ENCODE results near the gene SPTSSA.

SPTSSA gene

GRCh38 chr14:34425095-34425851, 36.8 kb downstream of the SPTSSA start:
- no peaks in the 10 kb centered on the region for H4K20me1 ChIP-seq (ENCODE audit: insufficient read depth, low read length)
- no peaks in the 10 kb centered on the region for H3K9me2 ChIP-seq (replicated peaks; ENCODE audit: insufficient read depth, low read length)
- no peak overlapping the region for H3K4me3 ChIP-seq (ENCODE audit: low read length)
- no peaks in the 10 kb centered on the region for H3K36me3 ChIP-seq (replicated peaks; ENCODE audit: insufficient read depth, low read length)
- no peak overlapping the region for H2AFZ ChIP-seq (ENCODE audit: low read length)
- no peaks in the 10 kb centered on the region for H3K4me1 ChIP-seq (ENCODE audit: low read length)
- H3K27ac ChIP-seq (ENCODE audit: low read length): no peak overlapping the region
- no peaks in the 10 kb centered on the region for H3K27me3 ChIP-seq (replicated peaks; ENCODE audit: insufficient read depth, low read length)
- H3K4me2 ChIP-seq (ENCODE audit: low read depth, low read length): no peak overlapping the region
- no peak for DNase-seq
- no peaks in the 10 kb centered on the region for H3K9me3 ChIP-seq (replicated peaks; ENCODE audit: insufficient read depth, low read length)
- H3F3A ChIP-seq (ENCODE audit: insufficient read depth, low read length): no peaks in the 10 kb centered on the region
- H3K79me2 ChIP-seq (ENCODE audit: low read length): no peaks in the 10 kb centered on the region
- H3K9ac ChIP-seq (ENCODE audit: low read length): no peak overlapping the region
- TF ChIP-seq EZH2phosphoT487 (IDR thresholded peaks at IDR 0.05; ENCODE audit: low read length) (no peak), EZH2 (optimal IDR thresholded peaks at IDR 0.05; ENCODE audit: low read depth, low read length) (no peak)
- TF ChIP-seq, protein P1, sequence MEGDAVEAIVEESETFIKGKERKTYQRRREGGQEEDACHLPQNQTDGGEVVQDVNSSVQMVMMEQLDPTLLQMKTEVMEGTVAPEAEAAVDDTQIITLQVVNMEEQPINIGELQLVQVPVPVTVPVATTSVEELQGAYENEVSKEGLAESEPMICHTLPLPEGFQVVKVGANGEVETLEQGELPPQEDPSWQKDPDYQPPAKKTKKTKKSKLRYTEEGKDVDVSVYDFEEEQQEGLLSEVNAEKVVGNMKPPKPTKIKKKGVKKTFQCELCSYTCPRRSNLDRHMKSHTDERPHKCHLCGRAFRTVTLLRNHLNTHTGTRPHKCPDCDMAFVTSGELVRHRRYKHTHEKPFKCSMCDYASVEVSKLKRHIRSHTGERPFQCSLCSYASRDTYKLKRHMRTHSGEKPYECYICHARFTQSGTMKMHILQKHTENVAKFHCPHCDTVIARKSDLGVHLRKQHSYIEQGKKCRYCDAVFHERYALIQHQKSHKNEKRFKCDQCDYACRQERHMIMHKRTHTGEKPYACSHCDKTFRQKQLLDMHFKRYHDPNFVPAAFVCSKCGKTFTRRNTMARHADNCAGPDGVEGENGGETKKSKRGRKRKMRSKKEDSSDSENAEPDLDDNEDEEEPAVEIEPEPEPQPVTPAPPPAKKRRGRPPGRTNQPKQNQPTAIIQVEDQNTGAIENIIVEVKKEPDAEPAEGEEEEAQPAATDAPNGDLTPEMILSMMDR (IDR thresholded peaks at IDR 0.05; ENCODE audit: low read length): no peak

DNA sequence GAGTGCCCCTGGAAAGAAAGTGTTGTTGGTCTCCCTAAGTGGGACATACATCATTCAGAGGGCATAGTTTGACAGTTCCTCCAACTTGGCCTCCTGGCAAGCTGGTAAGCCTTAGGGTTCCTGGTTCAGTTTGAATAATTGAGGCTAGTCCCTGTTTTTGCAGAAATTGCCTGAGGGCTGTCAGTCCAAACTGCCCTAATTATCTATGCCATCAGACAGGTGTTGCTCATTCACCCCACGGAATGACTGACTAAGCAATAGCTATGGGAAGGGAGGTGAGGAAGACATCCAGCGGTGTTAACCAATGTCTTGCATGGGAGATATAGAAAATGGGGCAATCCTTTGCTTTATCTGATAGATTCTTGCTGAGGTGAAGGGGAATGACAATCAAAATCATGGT, 37.6 kb downstream of the SPTSSA start:
- Histone ChIP-seq H3K27ac (ENCODE audit: low read length) (no peak overlapping the region), H3K9me3 (replicated peaks; ENCODE audit: insufficient read depth, low read length) (no peaks in the 10 kb centered on the region), H3K4me2 (ENCODE audit: low read depth, low read length) (no peak overlapping the region), H3K9ac (ENCODE audit: low read length) (no peak overlapping the region), H3K27me3 (replicated peaks; ENCODE audit: insufficient read depth, low read length) (no peaks in the 10 kb centered on the region), H3K4me3 (ENCODE audit: low read length) (no peak overlapping the region), H3F3A (ENCODE audit: insufficient read depth, low read length) (no peaks in the 10 kb centered on the region), H3K36me3 (replicated peaks; ENCODE audit: insufficient read depth, low read length) (no peaks in the 10 kb centered on the region), H3K9me2 (replicated peaks; ENCODE audit: insufficient read depth, low read length) (no peaks in the 10 kb centered on the region), H2AFZ (ENCODE audit: low read length) (no peak overlapping the region), H3K79me2 (ENCODE audit: low read length) (no peaks in the 10 kb centered on the region), H4K20me1 (ENCODE audit: insufficient read depth, low read length) (no peaks in the 10 kb centered on the region), H3K4me1 (ENCODE audit: low read length) (no peaks in the 10 kb centered on the region)
- DNase-seq: no peak
- TF ChIP-seq EZH2 (optimal IDR thresholded peaks at IDR 0.05; ENCODE audit: low read depth, low read length) (no peak), EZH2phosphoT487 (IDR thresholded peaks at IDR 0.05; ENCODE audit: low read length) (no peak)
- TF ChIP-seq, protein P1 (IDR thresholded peaks at IDR 0.05; ENCODE audit: low read length): no peak

- H3K9ac ChIP-seq (ENCODE audit: low read length): no peak overlapping the region
- TF ChIP-seq EZH2phosphoT487 (IDR thresholded peaks at IDR 0.05; ENCODE audit: low read length): no peak
- no peak for TF ChIP-seq EZH2 (optimal IDR thresholded peaks at IDR 0.05; ENCODE audit: low read depth, low read length)
- TF ChIP-seq, protein P1 (IDR thresholded peaks at IDR 0.05; ENCODE audit: low read length): no peak
- no peaks in the 10 kb centered on the region for H3K79me2 ChIP-seq (ENCODE audit: low read length)
- no peaks in the 10 kb centered on the region for H3K9me3 ChIP-seq (replicated peaks; ENCODE audit: insufficient read depth, low read length)
- DNase-seq: no peak
- H4K20me1 ChIP-seq (ENCODE audit: insufficient read depth, low read length): no peaks in the 10 kb centered on the region
- no peak overlapping the region for H2AFZ ChIP-seq (ENCODE audit: low read length)
- no peak overlapping the region for H3K27ac ChIP-seq (ENCODE audit: low read length)
- no peaks in the 10 kb centered on the region for H3K4me1 ChIP-seq (ENCODE audit: low read length)
- no peaks in the 10 kb centered on the region for H3K36me3 ChIP-seq (replicated peaks; ENCODE audit: insufficient read depth, low read length)
- no peaks in the 10 kb centered on the region for H3K9me2 ChIP-seq (replicated peaks; ENCODE audit: insufficient read depth, low read length)
- no peak overlapping the region for H3K4me2 ChIP-seq (ENCODE audit: low read depth, low read length)
- no peaks in the 10 kb centered on the region for H3F3A ChIP-seq (ENCODE audit: insufficient read depth, low read length)
- no peak overlapping the region for H3K4me3 ChIP-seq (ENCODE audit: low read length)
- no peaks in the 10 kb centered on the region for H3K27me3 ChIP-seq (replicated peaks; ENCODE audit: insufficient read depth, low read length)
Measured at GRCh38 chr14:34423445-34423844, 38.6 kb downstream of the SPTSSA start.

All from MM.1S (cell line).